B cell (primary cell): ENCODE results near the gene CLDN7.

ENCODE experiments used
- EZH2 ChIP-seq: IDR thresholded peaks from 2 replicates; pipeline ENCODE4 v1.6.1; 2012; ENCODE audit warnings: borderline replicate concordance, low read depth, mild to moderate bottlenecking, moderate library complexity, low read length; ENCODE audit not compliant: insufficient read depth, poor library complexity, severe bottlenecking
- TF ChIP-seq, protein P1 (sequence below): fragments of 200-600 bp; IDR thresholded peaks from one replicate; pipeline ENCODE4 v1.8.0; 2022; ENCODE audit warnings: antibody characterized with exemption, mild to moderate bottlenecking

GRCh38 chr17:7254511-7254910 lies 7.8 kb downstream of the CLDN7 start:
- TF ChIP-seq, protein P1, sequence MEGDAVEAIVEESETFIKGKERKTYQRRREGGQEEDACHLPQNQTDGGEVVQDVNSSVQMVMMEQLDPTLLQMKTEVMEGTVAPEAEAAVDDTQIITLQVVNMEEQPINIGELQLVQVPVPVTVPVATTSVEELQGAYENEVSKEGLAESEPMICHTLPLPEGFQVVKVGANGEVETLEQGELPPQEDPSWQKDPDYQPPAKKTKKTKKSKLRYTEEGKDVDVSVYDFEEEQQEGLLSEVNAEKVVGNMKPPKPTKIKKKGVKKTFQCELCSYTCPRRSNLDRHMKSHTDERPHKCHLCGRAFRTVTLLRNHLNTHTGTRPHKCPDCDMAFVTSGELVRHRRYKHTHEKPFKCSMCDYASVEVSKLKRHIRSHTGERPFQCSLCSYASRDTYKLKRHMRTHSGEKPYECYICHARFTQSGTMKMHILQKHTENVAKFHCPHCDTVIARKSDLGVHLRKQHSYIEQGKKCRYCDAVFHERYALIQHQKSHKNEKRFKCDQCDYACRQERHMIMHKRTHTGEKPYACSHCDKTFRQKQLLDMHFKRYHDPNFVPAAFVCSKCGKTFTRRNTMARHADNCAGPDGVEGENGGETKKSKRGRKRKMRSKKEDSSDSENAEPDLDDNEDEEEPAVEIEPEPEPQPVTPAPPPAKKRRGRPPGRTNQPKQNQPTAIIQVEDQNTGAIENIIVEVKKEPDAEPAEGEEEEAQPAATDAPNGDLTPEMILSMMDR, result no peak
- TF ChIP-seq EZH2, result no peak
